Gastroesophageal sphincter (tissue), 4 donors: ENCODE data around the gene STYXL2. TPM values are rescaled to one million over a fixed set of nuclear protein-coding genes. Genes with fewer than 3 reads are reported as not detected.

Experiments used
- ATAC-seq: fragments of 150-250 bp; one replicate; pipeline ENCODE4 v1.9.1; 2016; ENCODE audit warnings: mild to moderate bottlenecking, moderate library complexity
- H3K27ac ChIP-seq, 4 donors: fragments of 200-600 bp; sonication (generic) in 3 of 4; 1 replicate in 3 of 4; 2 replicates in 1 of 4; pipeline ENCODE4 v1.5.1; 2016 to 2019
- H3K27me3 ChIP-seq: fragments of 200-600 bp; sonication (generic); one replicate; pipeline ENCODE4 v1.5.1; 2019
- H3K36me3 ChIP-seq, 2 donors: fragments of 200-600 bp; sonication (generic); one replicate each; pipeline ENCODE4 v1.5.1; 2019; ENCODE audit warnings: control low read depth in 1 of 2
- H3K4me1 ChIP-seq, 3 donors: fragments of 200-600 bp; sonication (generic); 1 replicate in 2 of 3; 2 replicates in 1 of 3; pipeline ENCODE4 v1.5.1; 2016 to 2019; ENCODE audit warnings: control low read depth in 2 of 3
- H3K4me3 ChIP-seq, 2 donors: fragments of 200-600 bp; sonication (generic); one replicate each; pipeline ENCODE4 v1.5.1; 2019; ENCODE audit warnings: mild to moderate bottlenecking in 1 of 2, moderate library complexity in 1 of 2
- H3K9me3 ChIP-seq, 3 donors: fragments of 200-600 bp; sonication (generic); one replicate each; pipeline ENCODE4 v1.5.1; 2017 to 2019; ENCODE audit warnings: control low read depth in 2 of 3
- CTCF ChIP-seq, 4 experiments: fragments of 200-600 bp in 2 of 4; fragments of 450-650 bp in 2 of 4; sonication (generic) in 1 of 4; IDR thresholded peaks; one replicate each; pipeline ENCODE4 v1.5.1; 2017 to 2019; ENCODE audit warnings: antibody characterized with exemption in 4 of 4, mild to moderate bottlenecking in 2 of 4, moderate library complexity in 2 of 4
- EP300 ChIP-seq: sonication (generic); formaldehyde crosslinking; IDR thresholded peaks from one replicate; pipeline ENCODE4 v1.6.1; 2017; ENCODE audit warnings: antibody characterized with exemption, mild to moderate bottlenecking
- POLR2A ChIP-seq, 2 donors: fragments of 450-650 bp; IDR thresholded peaks; one replicate each; pipeline ENCODE4 v1.6.1; 2017; ENCODE audit warnings: antibody characterized with exemption in 2 of 2, mild to moderate bottlenecking in 2 of 2, moderate library complexity in 1 of 2
- POLR2AphosphoS5 ChIP-seq: sonication (generic); formaldehyde crosslinking; IDR thresholded peaks from one replicate; pipeline ENCODE4 v1.6.1; 2017; ENCODE audit warnings: antibody characterized with exemption
- WGBS, 2 donors: methylation state at CpG; one replicate each; pipeline ENCODE4 v1.1.5; 2018; ENCODE audit warnings: low coverage in 1 of 2; 5-methylcytosine and 5-hydroxymethylcytosine counted together
- total RNA-seq, 4 donors: library from RNA; depleted of rRNA; stranded (reverse); fragments of >200 nt; gene quantifications; one replicate each; pipeline ENCODE4 v1.1.0, GENCODE V29; 2016

Gene STYXL2
- total RNA-seq, 4 donors from 2014 or later = 0.08 to 0.17 (median 0.16) TPM; not detected in 1

- Histone ChIP-seq H3K27ac (no peak overlapping the region), H3K9me3 (no peaks in the 10 kb centered on the region), H3K27me3 (peaks cover 15% of the 10 kb centered on the region), H3K4me1 (no peaks in the 10 kb centered on the region), H3K4me3 (no peak overlapping the region), H3K36me3 (no peaks in the 10 kb centered on the region)
- ATAC-seq = no peak
- WGBS, 2 donors = 70% methylated on average over 1 of the region's 7 CpGs; no CpG with 5 or more reads in 1 of the 2 donors
- TF ChIP-seq CTCF (IDR thresholded peaks at IDR 0.05) (no peak), EP300 (no peak), POLR2A (IDR thresholded peaks at IDR 0.05) (no peak), POLR2AphosphoS5 (no peak)
Measured at GRCh38 chr1:167086033-167086432, 7.8 kb upstream of the STYXL2 start.

GRCh38 chr1:167086768-167087167 is 7.1 kb upstream of the STYXL2 start:
- Histone ChIP-seq H3K4me3 (no peak overlapping the region), H3K36me3 (no peaks in the 10 kb centered on the region), H3K27ac (no peak overlapping the region), H3K27me3 (peaks cover 9% of the 10 kb centered on the region), H3K9me3 (no peaks in the 10 kb centered on the region), H3K4me1 (no peaks in the 10 kb centered on the region)
- WGBS, 2 donors = 53 to 69% methylated on average over 2 to 3 of the region's 3 CpGs
- ATAC-seq = no peak
- TF ChIP-seq EP300 = no peak
- no peak for TF ChIP-seq CTCF (IDR thresholded peaks at IDR 0.05)
- no peak for TF ChIP-seq POLR2AphosphoS5
- TF ChIP-seq POLR2A (IDR thresholded peaks at IDR 0.05) = no peak

- no peak overlapping the region for H3K27ac ChIP-seq
- TF ChIP-seq CTCF (IDR thresholded peaks at IDR 0.05) = no peak
- no peak for TF ChIP-seq EP300
- TF ChIP-seq POLR2AphosphoS5 = no peak
- TF ChIP-seq POLR2A (IDR thresholded peaks at IDR 0.05) = no peak
- no peak for ATAC-seq
- H3K4me3 ChIP-seq = no peak overlapping the region
- H3K4me1 ChIP-seq = no peaks in the 10 kb centered on the region
- H3K36me3 ChIP-seq = no peaks in the 10 kb centered on the region
- WGBS, 2 donors = 80 to 86% methylated on average over 1 to 6 of the region's 6 CpGs
- no peaks in the 10 kb centered on the region for H3K9me3 ChIP-seq
- H3K27me3 ChIP-seq = no peaks in the 10 kb centered on the region
Measured at GRCh38 chr1:167088746-167089417, 5.0 kb upstream of the STYXL2 start.

- no peak for ATAC-seq
- 37 to 64% methylated on average over 2 of the region's 2 CpGs for WGBS, 2 donors
Measured at GRCh38 chr1:167089939-167090313, 3.9 kb upstream of the STYXL2 start.

More at GRCh38 chr1:167089939-167090313, 3.9 kb upstream of the STYXL2 start:
- Histone ChIP-seq H3K4me3 (no peak overlapping the region), H3K27me3 (no peaks in the 10 kb centered on the region), H3K4me1 (no peaks in the 10 kb centered on the region), H3K9me3 (no peaks in the 10 kb centered on the region), H3K36me3 (no peaks in the 10 kb centered on the region), H3K27ac (no peak overlapping the region)
- no peak for TF ChIP-seq EP300
- no peak for TF ChIP-seq POLR2AphosphoS5
- no peak for TF ChIP-seq CTCF (IDR thresholded peaks at IDR 0.05)
- TF ChIP-seq POLR2A (IDR thresholded peaks at IDR 0.05) = no peak
